Karpas-422 (cell line): ENCODE data around the gene TNNI2. TPM values are rescaled to one million over a fixed set of nuclear protein-coding genes. Genes with fewer than 3 reads are reported as not detected.
A peak's percentile ranks its signal among the peaks of the same experiment; 100 is the strongest.

ENCODE experiments used
- DNase-seq: peaks from one replicate; pipeline ENCODE4 v3.0.0-alpha.2; 2015
- H2AFZ ChIP-seq: fragments of 200-600 bp; sonication (generic); 2 replicates; pipeline ENCODE4 v1.6.1; 2014; ENCODE audit warnings: antibody characterized with exemption, low read length, mixed read lengths
- H3K27ac ChIP-seq: fragments of 200-600 bp; sonication (generic); 2 replicates; pipeline ENCODE4 v1.5.1; 2014; ENCODE audit warnings: mild to moderate bottlenecking, low read length, moderate library complexity
- H3K27me3 ChIP-seq: fragments of 200-600 bp; sonication (generic); 2 replicates; pipeline ENCODE4 v1.6.1; 2014; ENCODE audit warnings: low read length, mixed read lengths
- H3K36me3 ChIP-seq: fragments of 200-600 bp; sonication (generic); 2 replicates; pipeline ENCODE4 v1.6.1; 2014; ENCODE audit warnings: low read length, mixed read lengths; ENCODE audit not compliant: insufficient read depth
- H3K4me1 ChIP-seq: fragments of 200-600 bp; sonication (generic); 2 replicates; pipeline ENCODE4 v1.6.1; 2014; ENCODE audit warnings: mild to moderate bottlenecking, low read length, mixed read lengths
- H3K4me2 ChIP-seq: fragments of 200-600 bp; sonication (generic); 2 replicates; pipeline ENCODE4 v1.6.1; 2014; ENCODE audit warnings: low read length, low read depth, mild to moderate bottlenecking; ENCODE audit not compliant: poor library complexity, severe bottlenecking
- H3K4me3 ChIP-seq: fragments of 200-600 bp; sonication (generic); 2 replicates; pipeline ENCODE4 v1.5.1; 2014; ENCODE audit warnings: mild to moderate bottlenecking, antibody characterized with exemption, low read length, mixed read lengths
- H3K79me2 ChIP-seq: fragments of 200-600 bp; sonication (generic); 2 replicates; pipeline ENCODE4 v1.6.1; 2014; ENCODE audit warnings: mild to moderate bottlenecking, low read length, mixed read lengths
- H3K9ac ChIP-seq: fragments of 200-600 bp; sonication (generic); 2 replicates; pipeline ENCODE4 v1.6.0; 2014; ENCODE audit warnings: low read length
- H3K9me2 ChIP-seq: fragments of 200-600 bp; sonication (generic), shearing (Covaris generic); replicated peaks from 2 replicates; pipeline ENCODE4 v1.6.0; 2014; ENCODE audit warnings: mild to moderate bottlenecking, low read length, moderate library complexity; ENCODE audit not compliant: insufficient read depth
- H3K9me3 ChIP-seq: fragments of 300-700, 200-600 bp; sonication (generic); 2 replicates; pipeline ENCODE4 v1.6.1; 2014; ENCODE audit warnings: low read length, mixed read lengths
- H4K20me1 ChIP-seq: fragments of 200-600 bp; sonication (generic); 2 replicates; pipeline ENCODE4 v1.6.1; 2014; ENCODE audit warnings: mild to moderate bottlenecking, antibody characterized with exemption, low read length, low read depth; ENCODE audit not compliant: insufficient read depth
- total RNA-seq: library from RNA; depleted of rRNA; stranded (reverse); fragments of >200 nt; shearing (Covaris generic); gene quantifications from 2 replicates; pipeline ENCODE4 v1.2.3, GENCODE V29; 2014; ENCODE audit warnings: low replicate concordance

TNNI2 gene
- total RNA-seq, 1 experiment from 2014 or later = not detected

DNA sequence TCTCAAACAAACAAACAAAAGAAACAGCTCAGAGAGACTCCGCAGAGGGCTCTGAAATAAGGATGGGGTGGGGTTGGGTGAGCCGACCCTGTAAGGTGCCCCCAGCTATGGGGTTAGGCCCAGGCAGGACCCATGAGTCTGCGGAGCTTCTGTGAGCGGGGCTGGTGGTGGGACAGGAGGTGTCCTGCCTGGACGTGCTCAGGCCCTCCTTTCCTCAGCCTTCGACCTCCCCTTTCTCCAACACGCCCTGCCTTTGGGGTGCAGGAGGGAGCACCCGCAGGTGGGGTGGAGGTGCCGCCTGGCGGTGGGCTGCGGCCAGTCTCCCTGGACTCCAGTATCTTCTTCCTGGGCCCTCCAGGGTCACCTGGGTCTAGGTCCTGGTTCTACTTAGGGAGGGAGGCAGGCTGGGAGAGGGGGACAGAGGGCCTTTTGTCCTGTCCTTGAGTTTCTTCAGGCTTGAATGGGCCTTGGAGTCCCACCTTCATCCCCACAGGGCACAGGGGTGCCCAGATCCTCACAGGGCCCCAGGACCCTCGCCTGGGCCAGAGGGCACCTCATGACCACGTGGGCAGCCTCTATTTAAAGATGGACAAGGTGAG lies 40.7 kb downstream of the TNNI2 start:
- H3K9me2 ChIP-seq = no peaks in the 10 kb centered on the region
- no peak overlapping the region for H3K4me3 ChIP-seq
- DNase-seq = no peak
- no peak overlapping the region for H2AFZ ChIP-seq
- no peaks in the 10 kb centered on the region for H3K79me2 ChIP-seq
- no peaks in the 10 kb centered on the region for H3K27me3 ChIP-seq
- H3K36me3 ChIP-seq = no peaks in the 10 kb centered on the region
- H3K9ac ChIP-seq = no peak overlapping the region
- H4K20me1 ChIP-seq = peaks cover 22% of the 10 kb centered on the region; the same call in 1 of the 2 replicates
- no peaks in the 10 kb centered on the region for H3K9me3 ChIP-seq
- no peak overlapping the region for H3K4me2 ChIP-seq
- H3K27ac ChIP-seq = no peak overlapping the region
- H3K4me1 ChIP-seq = peaks cover 15% of the 10 kb centered on the region

DNA sequence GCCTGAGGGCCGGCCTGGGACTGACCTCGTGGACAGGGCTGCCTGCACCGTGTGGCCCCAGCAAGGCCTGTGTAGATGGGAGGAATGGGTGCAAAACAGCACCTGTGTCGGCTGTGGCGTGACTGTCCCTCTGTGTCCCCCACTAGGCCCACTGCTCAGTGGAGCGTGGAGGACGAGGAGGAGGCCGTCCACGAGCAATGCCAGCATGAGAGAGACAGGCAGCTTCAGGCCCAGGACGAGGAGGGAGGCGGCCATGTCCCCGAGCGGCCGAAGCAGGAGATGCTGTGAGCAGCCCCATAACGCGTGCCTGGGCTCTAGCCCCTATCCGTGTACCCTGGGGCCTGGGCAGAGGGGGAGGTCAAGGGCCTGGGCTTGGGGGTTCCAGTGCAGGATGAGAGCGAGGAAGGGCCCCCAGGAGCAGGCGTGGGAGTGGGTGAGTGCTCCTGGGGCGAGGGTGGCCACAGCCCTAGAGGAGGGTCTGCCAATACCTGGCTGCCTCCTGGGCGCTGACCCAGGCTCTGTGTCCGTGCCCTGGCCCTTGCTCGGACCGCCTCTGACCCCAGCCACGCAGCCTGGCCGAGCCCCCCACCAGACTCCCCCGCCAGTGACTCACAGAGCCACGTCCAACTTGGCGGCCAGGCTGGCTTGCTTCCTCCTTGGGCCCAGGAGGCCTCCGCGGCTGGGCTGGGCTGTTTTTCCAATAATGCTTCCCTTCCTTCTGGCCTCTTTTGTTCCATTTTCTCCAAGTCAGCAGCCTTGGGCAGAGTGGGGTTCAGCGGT lies 41.4 kb downstream of the TNNI2 start:
- Histone ChIP-seq H3K79me2 (no peaks in the 10 kb centered on the region), H3K4me1 (peaks cover 15% of the 10 kb centered on the region), H3K27me3 (no peaks in the 10 kb centered on the region), H3K9me2 (no peaks in the 10 kb centered on the region), H2AFZ (no peak overlapping the region), H4K20me1 (peaks cover 22% of the 10 kb centered on the region; the same call in 1 of the 2 replicates), H3K4me3 (no peak overlapping the region), H3K9me3 (no peaks in the 10 kb centered on the region), H3K4me2 (no peak overlapping the region), H3K27ac (no peak overlapping the region), H3K36me3 (no peaks in the 10 kb centered on the region), H3K9ac (no peak overlapping the region)
- DNase-seq = no peak

DNA sequence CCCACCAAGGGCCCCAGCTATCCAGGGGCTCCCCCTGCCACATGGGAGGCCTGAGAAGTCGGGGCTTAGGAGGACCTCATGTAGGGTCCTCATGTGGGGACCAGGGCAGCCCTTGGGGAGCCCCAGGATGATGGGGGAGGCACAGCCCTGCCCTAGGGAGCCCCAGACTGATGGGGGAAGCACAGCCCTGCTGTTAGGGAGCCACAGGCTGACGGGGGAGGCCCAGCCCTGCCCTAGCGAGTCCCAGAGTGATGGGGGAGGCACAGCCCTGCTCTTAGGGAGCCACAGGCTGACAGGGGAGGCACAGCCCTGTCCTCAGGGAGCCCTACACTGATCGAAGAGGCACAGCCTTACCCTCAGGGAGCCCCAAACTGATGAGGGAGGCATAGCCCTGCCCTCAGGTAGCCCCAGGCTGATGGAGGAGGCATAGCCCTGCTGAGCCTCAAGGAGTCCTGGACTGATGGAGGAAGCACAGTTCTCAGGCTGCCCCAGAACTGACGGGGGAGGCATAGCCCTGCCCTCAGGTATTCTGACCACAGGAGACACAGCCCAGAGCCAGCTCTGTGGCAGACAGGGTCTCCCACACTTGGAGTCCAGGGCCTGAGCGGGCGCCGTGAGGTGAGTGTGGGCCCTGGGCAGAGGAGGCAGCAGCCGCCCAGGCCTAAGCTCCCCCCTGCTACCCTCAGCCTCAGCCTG lies 42.1 kb downstream of the TNNI2 start:
- H3K4me1 ChIP-seq = peaks cover 15% of the 10 kb centered on the region
- H3K27ac ChIP-seq = no peak overlapping the region
- H4K20me1 ChIP-seq = peaks cover 22% of the 10 kb centered on the region; the same call in 1 of the 2 replicates
- no peaks in the 10 kb centered on the region for H3K9me3 ChIP-seq
- no peaks in the 10 kb centered on the region for H3K27me3 ChIP-seq
- H3K79me2 ChIP-seq = no peaks in the 10 kb centered on the region
- no peaks in the 10 kb centered on the region for H3K36me3 ChIP-seq
- H2AFZ ChIP-seq = no peak overlapping the region
- no peak overlapping the region for H3K4me3 ChIP-seq
- no peak overlapping the region for H3K4me2 ChIP-seq
- no peaks in the 10 kb centered on the region for H3K9me2 ChIP-seq
- no peak for DNase-seq
- H3K9ac ChIP-seq = no peak overlapping the region

DNA sequence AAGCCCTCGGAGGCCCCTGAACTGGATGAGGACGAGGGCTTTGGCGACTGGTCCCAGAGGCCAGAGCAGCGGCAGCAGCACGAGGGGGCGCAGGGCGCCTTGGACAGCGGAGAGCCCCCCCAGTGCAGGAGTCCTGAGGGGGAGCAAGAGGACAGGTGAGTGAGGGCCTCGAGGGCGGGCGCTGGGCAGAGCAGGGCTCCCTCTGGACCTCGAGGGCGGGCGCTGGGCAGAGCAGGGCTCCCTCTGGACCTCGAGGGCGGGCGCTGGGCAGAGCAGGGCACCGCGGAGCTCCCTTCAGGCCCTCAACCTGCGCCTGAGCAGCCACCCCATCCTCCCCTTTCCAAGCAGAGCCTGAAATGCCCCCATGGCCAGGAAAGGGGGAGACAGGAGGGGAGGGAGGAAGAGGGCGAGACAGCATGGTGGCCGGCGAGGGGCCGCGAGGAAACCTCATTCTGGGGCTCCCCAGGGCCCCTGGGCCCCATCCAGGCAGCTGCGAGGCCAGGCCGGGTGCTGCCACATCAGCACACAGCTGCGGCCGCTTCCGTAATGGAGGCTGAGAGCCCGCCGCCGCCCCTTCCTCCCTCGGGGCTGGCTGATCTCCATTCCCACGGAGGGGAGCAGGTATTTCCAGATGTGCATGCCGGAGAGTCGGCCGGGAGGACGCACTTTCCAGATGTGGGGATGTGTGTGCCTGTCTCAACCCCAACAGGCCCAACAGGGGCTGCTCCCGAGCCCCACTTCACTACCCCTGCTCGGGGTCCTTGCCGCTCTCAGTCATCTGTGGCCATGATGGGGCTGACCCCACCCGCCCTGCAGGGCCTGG lies 42.9 kb downstream of the TNNI2 start:
- Histone ChIP-seq H3K36me3 (no peaks in the 10 kb centered on the region), H3K9me2 (no peaks in the 10 kb centered on the region), H4K20me1 (peaks cover 19% of the 10 kb centered on the region; the same call in 1 of the 2 replicates), H3K27me3 (no peaks in the 10 kb centered on the region), H3K27ac (no peak overlapping the region), H3K4me3 (no peak overlapping the region), H2AFZ (no peak overlapping the region), H3K4me1 (peaks cover 15% of the 10 kb centered on the region), H3K4me2 (no peak overlapping the region), H3K9ac (no peak overlapping the region), H3K9me3 (no peaks in the 10 kb centered on the region), H3K79me2 (no peaks in the 10 kb centered on the region)
- peak; percentile 59 for DNase-seq

DNA sequence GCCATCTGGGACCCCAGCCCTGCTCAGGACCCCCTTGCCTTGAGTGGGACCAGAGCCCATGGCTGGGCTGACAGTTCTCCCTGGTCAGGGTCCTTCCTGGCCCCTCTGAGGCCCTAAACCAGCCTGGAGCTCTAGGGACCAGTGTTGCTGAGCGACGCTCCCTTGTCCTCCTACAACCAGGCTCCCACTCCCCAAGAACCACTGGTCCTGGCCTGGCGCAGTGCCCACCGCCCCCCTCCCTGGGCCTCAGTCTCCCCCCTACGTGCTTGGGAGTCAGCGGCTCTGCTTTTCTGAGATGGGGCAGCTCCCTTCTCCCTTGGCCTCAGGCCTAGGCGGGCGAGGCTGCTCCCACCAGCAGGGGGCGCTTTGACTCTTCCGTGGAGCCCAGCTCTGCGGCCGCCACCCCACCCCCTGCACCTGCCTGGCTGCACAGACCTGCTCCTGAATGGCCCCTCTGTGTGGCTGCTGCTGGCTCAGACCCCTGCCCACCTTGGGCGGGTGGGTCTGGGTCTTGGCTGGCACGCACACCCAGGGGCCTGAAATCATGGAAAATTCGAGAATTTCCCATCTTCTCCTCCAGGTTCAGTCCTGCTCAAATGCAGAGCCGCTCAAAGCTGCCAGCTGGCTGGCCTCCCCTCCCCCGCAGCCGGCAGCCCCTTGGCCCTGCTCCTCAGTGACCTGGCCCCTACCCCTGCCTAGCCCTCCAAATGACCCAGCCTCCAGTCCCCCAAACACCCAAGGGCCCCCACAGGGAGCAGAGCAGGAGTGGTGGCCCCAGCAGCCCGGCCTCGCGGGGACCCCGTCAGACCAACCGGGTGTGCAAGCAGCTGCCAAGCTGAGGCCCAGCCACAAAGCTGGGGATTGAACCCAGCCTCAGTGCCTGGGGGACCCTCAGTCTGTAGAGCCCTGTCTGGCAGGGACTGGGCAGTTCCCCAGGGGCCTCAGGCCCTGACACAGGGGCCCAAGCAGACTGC lies 43.8 kb downstream of the TNNI2 start:
- Histone ChIP-seq H3K9me3 (no peaks in the 10 kb centered on the region), H3K27me3 (no peaks in the 10 kb centered on the region), H3K4me3 (no peak overlapping the region), H2AFZ (no peak overlapping the region), H3K9me2 (no peaks in the 10 kb centered on the region), H3K36me3 (no peaks in the 10 kb centered on the region), H3K79me2 (no peaks in the 10 kb centered on the region), H4K20me1 (peaks cover 19% of the 10 kb centered on the region; the same call in 1 of the 2 replicates), H3K9ac (no peak overlapping the region), H3K27ac (no peak overlapping the region), H3K4me2 (no peak overlapping the region), H3K4me1 (peaks cover 15% of the 10 kb centered on the region)
- peak; percentile 94 for DNase-seq

DNA sequence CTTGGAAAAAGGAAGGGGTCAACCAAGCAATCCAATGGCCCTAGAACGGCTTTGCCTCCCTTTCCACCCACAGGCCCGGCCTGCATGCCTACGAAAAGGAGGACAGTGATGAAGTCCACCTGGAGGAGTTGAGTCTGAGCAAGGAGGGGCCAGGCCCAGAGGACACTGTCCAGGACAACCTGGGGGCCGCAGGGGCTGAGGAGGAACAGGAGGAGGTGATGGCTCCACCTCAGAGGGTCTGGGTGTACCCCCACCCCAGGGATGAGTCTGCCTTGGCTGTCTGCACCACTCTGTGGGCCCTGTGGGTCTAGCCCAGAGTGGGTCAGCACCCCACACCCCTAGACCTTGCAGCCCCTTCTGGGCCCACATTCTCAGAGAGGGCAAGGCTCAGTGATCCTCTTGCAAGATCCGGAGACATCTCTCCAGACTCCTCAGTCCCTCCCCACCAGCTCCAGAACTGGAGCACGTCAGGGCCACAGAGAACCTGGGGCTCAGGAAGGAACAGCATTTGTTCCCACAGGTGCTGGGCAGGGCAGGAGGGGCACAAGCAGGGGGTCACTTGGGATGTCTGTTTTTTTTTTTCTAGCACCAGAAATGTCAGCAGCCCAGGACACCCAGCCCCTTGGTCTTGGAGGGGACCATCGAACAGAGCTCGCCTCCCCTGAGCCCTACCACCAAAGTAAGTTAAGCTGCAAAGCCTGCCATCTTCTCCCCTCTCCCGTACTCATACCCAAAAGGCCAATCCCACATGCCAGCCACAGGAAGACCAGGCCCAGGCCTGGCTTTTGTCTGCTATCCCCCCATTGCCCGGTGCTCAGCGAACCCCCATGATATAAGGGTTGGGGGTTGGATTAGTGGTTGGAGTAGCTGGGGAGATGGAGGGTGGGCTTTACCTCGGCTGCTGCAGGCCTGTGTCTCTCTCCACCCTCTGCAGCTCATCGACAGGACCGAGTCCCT lies 44.8 kb downstream of the TNNI2 start:
- Histone ChIP-seq H4K20me1 (peaks cover 15% of the 10 kb centered on the region; the same call in 1 of the 2 replicates), H3K9me2 (no peaks in the 10 kb centered on the region), H3K4me1 (peaks cover 15% of the 10 kb centered on the region), H3K9me3 (no peaks in the 10 kb centered on the region), H2AFZ (no peak overlapping the region), H3K36me3 (no peaks in the 10 kb centered on the region), H3K9ac (no peak overlapping the region), H3K27me3 (no peaks in the 10 kb centered on the region), H3K27ac (no peak overlapping the region), H3K4me2 (no peak overlapping the region), H3K79me2 (no peaks in the 10 kb centered on the region), H3K4me3 (no peak overlapping the region)
- no peak for DNase-seq
